ENCODE measurements around the gene TMEM100.

The TMEM100 gene, protein sequence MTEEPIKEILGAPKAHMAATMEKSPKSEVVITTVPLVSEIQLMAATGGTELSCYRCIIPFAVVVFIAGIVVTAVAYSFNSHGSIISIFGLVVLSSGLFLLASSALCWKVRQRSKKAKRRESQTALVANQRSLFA

DNA sequence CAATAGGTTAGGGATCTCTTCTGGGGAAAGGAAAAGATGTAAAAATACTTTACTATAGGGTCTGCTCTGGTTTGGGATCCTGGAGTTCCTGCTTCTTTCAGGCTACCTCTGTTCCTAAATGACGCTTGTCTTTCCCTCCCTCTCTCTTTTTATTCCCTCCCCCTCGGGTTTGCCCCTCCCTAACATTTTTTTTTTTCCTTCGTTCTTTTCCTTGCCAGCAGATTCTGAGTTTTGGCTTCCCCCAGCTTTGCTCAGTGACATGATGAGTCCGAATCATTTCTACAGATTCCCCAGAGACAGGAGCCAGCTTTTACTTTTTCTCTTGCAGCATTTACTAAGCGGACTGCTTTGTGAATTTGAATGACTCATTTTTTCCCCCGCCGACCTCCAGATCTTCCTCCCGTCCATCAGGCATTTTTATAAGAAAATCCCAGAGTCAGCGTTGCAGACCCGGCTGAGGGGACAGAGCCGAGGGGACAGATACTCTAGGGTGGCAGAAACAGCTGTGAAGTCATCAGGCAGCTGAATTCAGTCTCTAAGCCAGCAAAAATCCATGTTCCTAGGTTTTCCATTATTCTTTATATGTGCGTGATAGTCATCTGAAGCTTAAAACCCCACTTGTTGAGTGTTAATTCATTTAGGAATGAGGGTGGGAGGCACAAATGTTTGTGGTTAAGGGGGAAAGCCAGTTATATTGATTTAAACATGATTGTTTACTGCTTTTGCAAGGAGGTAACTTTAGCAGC is at the start of gene TMEM100:
TMEM100 (minus strand) TSS at position 123 of the 746 bp plus-strand sequence. CDS start 1,794 bp downstream, outside the sequence.
- DNase-seq: peak in 1 of 51 donors; percentile 16

DNA sequence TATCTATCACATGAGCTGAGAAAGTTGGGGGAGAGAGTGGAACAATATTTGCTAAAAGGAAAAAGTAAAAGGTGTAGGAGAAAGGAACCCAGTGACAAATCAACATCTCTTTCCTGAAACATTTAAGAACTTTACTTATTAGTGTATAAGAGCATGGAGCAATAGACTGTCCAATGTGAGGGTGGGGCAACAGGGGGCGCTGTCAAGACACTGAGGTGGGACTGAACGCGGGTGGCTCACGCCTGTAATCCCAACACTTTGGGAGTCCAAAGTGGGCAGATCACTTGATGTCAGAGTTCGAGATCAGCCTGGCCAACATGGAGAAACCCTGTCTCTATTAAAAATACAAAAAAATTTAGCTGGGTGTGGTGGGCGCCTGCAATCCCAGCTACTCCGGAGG is 49.4 kb upstream of the TMEM100 start:
- DNase-seq: no peak

- peak in 2 of 51 donors; percentile 5 to 40 for DNase-seq
Observed at GRCh38 chr17:55770196-55770870, 47.7 kb upstream of the TMEM100 start.

- DNase-seq: no peak
Observed at GRCh38 chr17:55769625-55770000, 46.9 kb upstream of the TMEM100 start.

DNA sequence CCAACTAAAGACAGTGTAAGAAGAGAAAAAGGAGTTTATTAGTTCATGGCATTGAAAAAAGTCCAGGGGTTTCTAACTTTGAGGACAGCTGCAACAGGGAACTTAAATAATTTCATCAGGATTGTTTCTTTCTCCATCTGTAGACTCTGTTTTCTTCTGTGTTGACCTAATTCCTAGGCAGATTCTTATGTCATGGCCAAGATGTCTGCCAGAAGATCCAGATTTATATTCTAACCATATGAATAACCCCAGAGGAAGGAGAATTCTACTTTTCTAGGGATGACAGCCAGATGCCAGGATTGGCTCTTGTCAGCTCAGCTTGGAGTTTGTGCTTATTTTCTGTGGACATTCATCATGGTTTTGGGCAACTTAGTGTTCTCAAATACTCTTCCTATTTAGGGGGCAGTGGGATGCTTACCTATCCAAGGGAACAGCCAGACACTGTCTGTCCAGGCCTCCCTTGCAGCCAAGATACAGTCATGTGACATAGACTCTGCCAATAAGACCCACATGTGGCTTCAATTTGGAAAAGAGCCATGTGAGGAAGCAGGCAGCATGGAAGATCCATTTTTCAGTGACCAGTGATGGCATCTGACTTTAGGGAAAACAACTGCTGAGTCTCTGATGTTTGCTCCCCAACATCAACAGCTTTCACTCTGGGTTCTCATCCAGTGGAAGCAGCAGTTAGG is 46.4 kb upstream of the TMEM100 start:
- peak in 1 of 51 donors; percentile 13 for DNase-seq

DNA sequence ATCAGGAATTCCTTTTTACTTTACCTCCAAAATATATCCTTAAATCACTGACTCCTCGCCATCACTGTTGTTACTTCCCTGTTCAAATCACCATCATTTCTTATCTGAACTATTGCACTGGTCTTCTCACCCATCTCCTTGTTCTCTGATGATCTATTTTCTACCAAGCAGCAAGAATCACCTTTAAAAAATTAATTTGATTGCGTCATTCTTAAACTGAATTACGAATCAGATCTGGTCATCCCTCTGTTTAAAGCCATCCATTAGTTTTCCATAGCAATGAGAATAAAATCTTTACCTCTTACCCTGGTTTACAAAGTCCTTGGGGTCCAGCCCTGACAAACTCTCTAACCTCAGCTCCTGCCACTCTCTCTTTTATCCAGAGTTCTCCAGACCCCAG is 42.8 kb upstream of the TMEM100 start:
- no peak for DNase-seq

DNA sequence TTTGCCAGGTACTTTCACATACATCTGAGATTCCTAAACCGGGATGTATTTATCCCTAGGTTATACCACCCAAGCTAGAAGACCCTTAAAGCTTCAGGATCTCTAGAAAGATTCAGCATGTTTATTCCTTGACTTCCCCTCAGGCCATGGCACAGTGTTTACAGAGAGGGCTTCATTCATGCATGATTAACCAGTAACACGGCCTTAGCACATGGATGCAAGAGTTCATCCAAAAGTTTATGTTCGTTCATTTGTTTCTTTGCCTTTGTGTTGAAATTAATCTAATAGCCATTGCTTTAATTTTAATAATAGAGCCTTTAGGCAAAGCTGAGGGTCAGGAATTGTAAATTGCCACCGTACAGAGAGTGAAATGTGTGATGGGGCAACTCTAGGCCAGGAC is 41.9 kb upstream of the TMEM100 start:
- DNase-seq: no peak

DNA sequence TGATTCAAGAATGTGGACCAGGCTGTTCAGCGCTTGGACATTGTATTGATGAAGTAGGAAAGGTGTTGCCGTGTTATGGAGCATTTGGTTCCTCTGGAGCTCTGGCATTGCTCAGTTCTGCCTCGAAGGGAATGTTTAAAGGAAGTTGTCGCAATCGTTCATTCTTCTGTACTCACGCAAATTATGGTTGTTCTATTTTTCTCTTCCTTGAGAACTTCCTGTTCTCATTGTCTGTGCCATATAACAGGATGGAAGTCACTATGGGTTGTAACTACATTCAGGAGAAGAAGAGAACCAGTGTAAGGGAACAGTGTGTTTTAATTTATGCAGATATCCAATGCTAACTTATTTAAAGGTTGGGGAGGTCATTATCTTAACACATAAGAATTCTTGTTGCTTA is 41.2 kb upstream of the TMEM100 start:
- no peak for DNase-seq

GRCh38 chr17:55762086-55762858 is 39.6 kb upstream of the TMEM100 start:
- no peak for DNase-seq

DNA sequence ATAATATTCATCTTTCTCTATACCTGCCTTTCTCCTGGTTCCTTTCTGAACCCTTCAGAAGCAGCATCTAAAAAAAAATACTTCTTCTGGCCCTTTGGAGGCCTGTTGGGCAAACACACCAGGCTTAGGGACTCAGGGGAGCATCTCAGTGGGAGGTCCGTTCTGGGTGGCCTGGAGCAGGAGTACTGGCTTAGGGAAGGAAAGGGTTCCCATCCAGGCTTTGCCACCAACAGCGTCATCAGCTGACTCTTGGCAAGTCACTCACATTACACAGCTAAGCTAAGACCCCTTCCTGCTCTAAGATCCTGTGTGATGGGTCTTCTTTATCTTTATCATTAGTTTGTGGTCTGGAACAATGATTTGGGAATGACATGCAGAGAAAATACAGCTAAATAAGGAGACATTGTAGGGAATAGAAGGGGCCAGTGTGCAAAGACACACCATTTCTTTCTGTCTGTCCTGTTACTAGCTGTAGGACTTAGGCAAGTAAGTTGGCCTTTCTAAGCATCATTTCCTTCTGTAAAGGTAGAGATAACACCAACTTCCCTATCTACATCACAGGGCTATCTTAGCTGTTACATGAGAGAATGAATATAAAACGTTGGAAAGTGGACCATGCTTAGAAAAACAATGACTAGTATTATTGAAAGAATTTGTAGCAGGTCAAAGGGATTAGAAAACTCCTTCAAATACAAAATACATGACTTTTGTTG is 38.1 kb upstream of the TMEM100 start:
- DNase-seq: peak in 6 of 51 donors; percentile 1 to 55 (median 17)

GRCh38 chr17:55758171-55758570 is 35.5 kb upstream of the TMEM100 start:
- peak in 1 of 51 donors; percentile 48 for DNase-seq

GRCh38 chr17:55757659-55758058 is 35.0 kb upstream of the TMEM100 start:
- DNase-seq: no peak

DNA sequence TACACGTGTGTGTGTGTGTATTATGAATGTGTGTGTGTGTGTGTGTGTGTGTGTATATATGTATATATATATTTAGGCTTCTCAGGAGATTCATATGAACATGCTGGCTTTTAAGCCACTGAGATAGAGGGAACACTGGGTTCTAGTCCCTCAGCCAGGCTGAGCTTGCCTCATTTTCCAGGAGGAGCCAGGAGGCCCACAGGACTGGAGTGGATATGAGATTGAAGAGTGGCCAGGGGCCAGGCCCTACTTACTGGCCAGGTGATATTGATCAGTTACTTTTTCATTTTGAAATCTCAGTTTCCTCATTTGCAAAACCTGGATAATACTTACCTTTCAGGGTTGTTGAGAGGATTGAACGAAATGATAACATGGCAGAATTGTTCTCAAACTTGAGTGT is 34.0 kb upstream of the TMEM100 start:
- no peak for DNase-seq

GRCh38 chr17:55751720-55752250 is 29.1 kb upstream of the TMEM100 start:
- no peak for DNase-seq

- DNase-seq: peak in 50 of 51 donors; percentile 30 to 93 (median 80)
Observed at GRCh38 chr17:55750750-55751657, 28.3 kb upstream of the TMEM100 start, which contains the start of gene PCTP. Gene PCTP, plus strand, starts transcription at chr17:55751051. Its CDS starts 53 bp downstream, at chr17:55751104.

DNA sequence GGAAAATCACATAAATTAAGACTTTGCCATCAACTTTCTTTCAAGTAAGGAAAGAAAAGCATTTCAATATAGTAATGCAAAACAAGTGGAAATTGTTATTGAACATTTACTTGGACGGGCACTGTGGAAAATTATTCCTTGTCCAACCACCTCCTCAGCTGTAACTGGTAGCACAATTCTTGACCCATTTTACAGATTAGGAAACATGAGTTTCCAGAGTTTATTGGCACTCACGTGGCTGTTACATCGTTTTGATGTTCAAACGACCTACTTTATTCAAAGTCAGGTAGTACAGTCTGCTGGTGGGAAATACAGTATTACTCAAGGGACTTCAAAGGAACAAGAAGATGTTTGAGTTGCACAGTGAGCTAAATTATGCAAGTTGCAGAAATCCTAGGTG is 27.3 kb upstream of the TMEM100 start:
- DNase-seq: no peak

- no peak for DNase-seq
Observed at GRCh38 chr17:55748841-55749240, 26.2 kb upstream of the TMEM100 start.

DNA sequence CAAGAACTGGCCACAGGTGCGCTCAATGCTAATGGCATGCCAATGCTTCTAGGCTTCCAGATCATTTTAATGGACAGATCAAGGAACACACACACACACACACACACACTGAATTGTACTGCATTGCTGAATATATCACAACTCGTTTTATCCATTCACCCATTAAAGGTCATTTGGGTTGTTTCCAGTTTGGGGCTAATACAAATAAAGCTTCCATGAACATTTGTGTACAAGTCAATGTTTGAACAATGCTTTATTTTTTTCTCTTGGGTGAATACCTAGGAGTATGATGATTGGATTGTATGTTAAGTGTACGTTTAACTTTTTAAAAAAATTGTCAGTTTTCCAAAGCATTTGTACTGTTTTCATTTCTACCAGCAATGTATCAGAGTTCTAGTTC is 24.5 kb upstream of the TMEM100 start:
- no peak for DNase-seq

DNA sequence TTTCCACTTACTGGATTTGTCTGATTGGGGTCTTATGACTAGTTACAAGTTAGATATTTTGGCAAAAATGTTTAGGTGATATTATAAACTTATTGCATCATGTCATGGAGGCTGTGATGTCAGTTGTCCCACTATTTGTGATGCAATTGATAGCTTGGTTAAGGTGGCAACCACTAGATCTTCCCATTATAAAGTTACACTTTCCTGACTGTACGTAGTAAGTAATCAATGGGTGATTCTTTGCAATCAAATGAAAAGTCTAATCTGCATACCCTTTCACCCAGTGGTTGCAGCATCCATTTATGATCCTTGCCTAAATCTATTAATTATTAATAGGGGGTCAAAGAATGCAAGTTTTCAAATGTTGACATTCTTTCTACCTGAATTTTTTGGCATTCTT is 23.8 kb upstream of the TMEM100 start:
- no peak for DNase-seq

Data from hypothalamus (tissue), 51 donors.